IMR-90 (cell line): ENCODE data around the gene LPAR1. TPM values are rescaled to one million over a fixed set of nuclear protein-coding genes. Genes with fewer than 3 reads are reported as not detected.

Experiments
- ATAC-seq: fragments of 200-7000 bp; cut with Tn5 transposase; 2 replicates; pipeline ENCODE4 v1.9.1; 2020; ENCODE audit warnings: low read depth, mild to moderate bottlenecking, moderate library complexity
- BruUV-seq: library from RNA; stranded (reverse); fragments of 400-500 nt; replicated peaks from 2 replicates; lab custom pipeline; 2021; lab: Mats Ljungman, UMichigan
- CTCF ChIA-PET: fragments of 300-600 bp; formaldehyde crosslinking; extraction: SDS; loops from one replicate; lab custom pipeline; 2021; ENCODE audit warnings: antibody characterized with exemption; lab: Yijun Ruan, JAX
- POLR2A ChIA-PET: fragments of 300-600 bp; sonication (Branson Sonifier 250); formaldehyde crosslinking; loops from one replicate; lab custom pipeline; 2022; ENCODE audit warnings: antibody characterized with exemption; ENCODE audit not compliant: unreplicated experiment; lab: Charles Lee
- DNase-seq: peaks from one replicate; pipeline ENCODE4 v3.0.0; 2013
- H2AFZ ChIP-seq: replicated peaks from 2 replicates; pipeline ENCODE3; 2013; ENCODE audit warnings: low read length, mild to moderate bottlenecking; ENCODE audit not compliant: poor library complexity
- H2AK5ac ChIP-seq: 2 replicates; pipeline ENCODE4 v1.6.1; 2013; ENCODE audit warnings: low read depth, low read length, inconsistent platforms
- H2AK9ac ChIP-seq: replicated peaks from 2 replicates; pipeline ENCODE3; 2013; ENCODE audit warnings: mild to moderate bottlenecking, low read depth, low read length, moderate library complexity; ENCODE audit not compliant: poor library complexity
- H2BK120ac ChIP-seq: 2 replicates; pipeline ENCODE4 v1.6.1; 2013; ENCODE audit warnings: low read depth, low read length, inconsistent platforms
- H2BK15ac ChIP-seq: 3 replicates; pipeline ENCODE4 v1.6.1; 2013; ENCODE audit warnings: low read depth, low read length, inconsistent platforms
- H2BK20ac ChIP-seq: 2 replicates; pipeline ENCODE4 v1.6.1; 2013; ENCODE audit warnings: low read depth, mild to moderate bottlenecking, inconsistent platforms, low read length, moderate library complexity
- H2BK5ac ChIP-seq: 2 replicates; pipeline ENCODE4 v1.6.1; 2013; ENCODE audit warnings: mild to moderate bottlenecking, low read depth, low read length, inconsistent platforms; ENCODE audit not compliant: poor library complexity, severe bottlenecking
- H3K14ac ChIP-seq: replicated peaks from 2 replicates; pipeline ENCODE4 v1.6.1; 2013; ENCODE audit warnings: low read depth, low read length, inconsistent platforms
- H3K18ac ChIP-seq: 2 replicates; pipeline ENCODE4 v1.6.1; 2013; ENCODE audit warnings: low read depth, low read length, control low read depth
- H3K23ac ChIP-seq: 2 replicates; pipeline ENCODE4 v1.6.1; 2013; ENCODE audit warnings: low read depth, low read length, inconsistent platforms
- H3K27ac ChIP-seq: 2 replicates; pipeline ENCODE4 v1.5.1; 2013; ENCODE audit warnings: mild to moderate bottlenecking, control low read depth, low read length; ENCODE audit not compliant: insufficient read depth
- H3K27me3 ChIP-seq: 2 replicates; pipeline ENCODE4 v1.6.1; 2013; ENCODE audit warnings: low read length; ENCODE audit not compliant: control insufficient read depth, insufficient read depth
- H3K36me3 ChIP-seq: 2 replicates; pipeline ENCODE4 v1.6.1; 2013; ENCODE audit warnings: low read length, mixed read lengths; ENCODE audit not compliant: control insufficient read depth, insufficient read depth
- H3K4ac ChIP-seq: 2 replicates; pipeline ENCODE4 v1.6.1; 2013; ENCODE audit warnings: low read depth, low read length, inconsistent platforms
- H3K4me1 ChIP-seq: 2 replicates; pipeline ENCODE4 v1.6.1; 2013; ENCODE audit warnings: low read length, mixed read lengths; ENCODE audit not compliant: control insufficient read depth, insufficient read depth
- H3K4me2 ChIP-seq: 2 replicates; pipeline ENCODE4 v1.6.1; 2013; ENCODE audit warnings: low read depth, mild to moderate bottlenecking, control low read depth, low read length, moderate library complexity
- H3K4me3 ChIP-seq: 2 replicates; pipeline ENCODE4 v1.5.1; 2013; ENCODE audit warnings: low read depth, mild to moderate bottlenecking, control low read depth, low read length, moderate library complexity; ENCODE audit not compliant: insufficient read depth
- H3K56ac ChIP-seq: 2 replicates; pipeline ENCODE4 v1.6.1; 2013; ENCODE audit warnings: low read length, inconsistent platforms; ENCODE audit not compliant: insufficient read depth; ENCODE audit errors: extremely low read depth
- H3K79me1 ChIP-seq, 2 experiments: 2 replicates each; pipeline ENCODE4 v1.6.1; 2013; ENCODE audit warnings: low read length in 2 of 2, inconsistent platforms in 1 of 2, low read depth in 1 of 2
- H3K9ac ChIP-seq: 2 replicates; pipeline ENCODE4 v1.6.1; 2013; ENCODE audit warnings: low read depth, low read length, control low read depth
- H3K9me1 ChIP-seq: 2 replicates; pipeline ENCODE4 v1.6.1; 2013; ENCODE audit warnings: low read length, inconsistent platforms; ENCODE audit not compliant: insufficient read depth
- H3K9me3 ChIP-seq: 2 replicates; pipeline ENCODE4 v1.6.1; 2013; ENCODE audit warnings: low read length; ENCODE audit not compliant: control insufficient read depth, insufficient read depth
- H4K20me1 ChIP-seq: 2 replicates; pipeline ENCODE4 v1.6.1; 2013; ENCODE audit warnings: low read length, inconsistent platforms; ENCODE audit not compliant: insufficient read depth
- H4K5ac ChIP-seq: 2 replicates; pipeline ENCODE4 v1.6.1; 2013; ENCODE audit warnings: mild to moderate bottlenecking, low read depth, low read length, control low read depth
- H4K8ac ChIP-seq, 2 experiments: 2 replicates each; pipeline ENCODE4 v1.6.1; 2013; ENCODE audit warnings: low read depth in 2 of 2, low read length in 2 of 2, control low read depth in 1 of 2, inconsistent platforms in 1 of 2
- H4K91ac ChIP-seq: 2 replicates; pipeline ENCODE4 v1.6.1; 2013; ENCODE audit warnings: low read depth, low read length, inconsistent platforms; ENCODE audit not compliant: insufficient read depth
- BHLHE40 ChIP-seq: fragments of 150-350 bp; IDR thresholded peaks from 2 replicates; pipeline ENCODE4 v1.6.1; 2016; ENCODE audit warnings: mild to moderate bottlenecking, low read depth, low read length
- CEBPB ChIP-seq: IDR thresholded peaks from 2 replicates; pipeline ENCODE4 v1.6.1; 2012; ENCODE audit warnings: low read depth, low read length, improper control_type of control experiment
- CHD1 ChIP-seq: IDR thresholded peaks from 2 replicates; pipeline ENCODE4 v1.6.1; 2012; ENCODE audit warnings: low read depth, low read length, improper control_type of control experiment
- CTCF ChIP-seq: conservative IDR thresholded peaks from 2 replicates; pipeline ENCODE4 v1.5.1; 2012; ENCODE audit warnings: mild to moderate bottlenecking, low read depth, low read length, improper control_type of control experiment
- ELK1 ChIP-seq: fragments of 150-350 bp; IDR thresholded peaks from 2 replicates; pipeline ENCODE4 v1.6.1; 2016; ENCODE audit warnings: low read depth, mild to moderate bottlenecking, low read length, moderate library complexity, borderline replicate concordance
- FOS ChIP-seq: fragments of 150-350 bp; IDR thresholded peaks from 2 replicates; pipeline ENCODE4 v1.6.1; 2016; ENCODE audit warnings: low read depth, low read length
- MAFK ChIP-seq: IDR thresholded peaks from 2 replicates; pipeline ENCODE4 v1.6.1; 2012; ENCODE audit warnings: low read depth, low read length, improper control_type of control experiment
- MAZ ChIP-seq: IDR thresholded peaks from 2 replicates; pipeline ENCODE4 v1.6.1; 2012; ENCODE audit warnings: low read depth, mild to moderate bottlenecking, low read length, improper control_type of control experiment, moderate library complexity, borderline replicate concordance
- MXI1 ChIP-seq: IDR thresholded peaks from 2 replicates; pipeline ENCODE4 v1.6.1; 2012; ENCODE audit warnings: low read depth, mild to moderate bottlenecking, low read length, moderate library complexity, borderline replicate concordance
- NFE2L2 ChIP-seq: fragments of 150-350 bp; IDR thresholded peaks from 2 replicates; pipeline ENCODE4 v1.6.1; 2016; ENCODE audit warnings: low read depth, mild to moderate bottlenecking, low read length
- POLR2A ChIP-seq: IDR thresholded peaks from 2 replicates; pipeline ENCODE4 v1.6.1; 2012; ENCODE audit warnings: mild to moderate bottlenecking, low read depth, low read length
- RAD21 ChIP-seq: IDR thresholded peaks from 2 replicates; pipeline ENCODE4 v1.6.1; 2012; ENCODE audit warnings: low read length, improper control_type of control experiment
- RCOR1 ChIP-seq: IDR thresholded peaks from 2 replicates; pipeline ENCODE4 v1.6.1; 2012; ENCODE audit warnings: mild to moderate bottlenecking, low read length, improper control_type of control experiment; ENCODE audit not compliant: insufficient replicate concordance
- RFX5 ChIP-seq: IDR thresholded peaks from 2 replicates; pipeline ENCODE4 v1.8.0; 2012; ENCODE audit warnings: low read depth, mild to moderate bottlenecking, low read length, moderate library complexity
- SMC3 ChIP-seq: fragments of 150-350 bp; IDR thresholded peaks from 2 replicates; pipeline ENCODE4 v1.6.1; 2016; ENCODE audit warnings: low read depth, mild to moderate bottlenecking, antibody characterized with exemption, low read length, moderate library complexity
- USF2 ChIP-seq: fragments of 150-350 bp; IDR thresholded peaks from 2 replicates; pipeline ENCODE4 v1.6.1; 2017; ENCODE audit warnings: mild to moderate bottlenecking, antibody characterized with exemption, low read length, low read depth
- WGBS, 2 experiments: methylation state at CpG; one replicate each; pipeline versions ENCODE4 v1.1.5 to v1.1.7; 2013; ENCODE audit warnings: missing lambda C conversion rate in 2 of 2; ENCODE audit not compliant: insufficient read length in 1 of 2; ENCODE audit errors: extremely low coverage in 2 of 2; 5-methylcytosine and 5-hydroxymethylcytosine counted together
- dilution Hi-C: fragments of 300-500 bp; cut with HindIII; formaldehyde crosslinking; loops from one replicate; pipeline ENCODE4 v1.14.3; 2018; ENCODE audit warnings: low sequenced_read_pairs; ENCODE audit not compliant: unreplicated experiment
- in situ Hi-C: fragments of 300-500 bp; cut with MboI; formaldehyde crosslinking; loops from 3 replicates; pipeline ENCODE4 v1.14.3; 2019; ENCODE audit warnings: low sequenced_read_pairs, inconsistent platforms, mixed read lengths
- intact Hi-C: fragments of 100-400 bp; cut with micrococcal nuclease; formaldehyde crosslinking; loops from 2 replicates; pipeline ENCODE4 v1.10.0; 2022
- polyA plus RNA-seq, 3 experiments: library from polyadenylated mRNA; depleted of rRNA; stranded (reverse); fragments of >200 nt; gene quantifications; 2 replicates each; pipeline ENCODE4 v1.2.3, GENCODE V29; 2012; ENCODE audit warnings: low replicate concordance in 1 of 3
- total RNA-seq: library from RNA; depleted of rRNA; stranded (reverse); fragments of >200 nt; gene quantifications from 2 replicates; pipeline ENCODE4 v1.2.3, GENCODE V29; 2012

The LPAR1 gene
- total and polyA plus RNA-seq, 2 of the 4 experiments (the other 2 are of a cell fraction): 171 to 315 TPM

DNA sequence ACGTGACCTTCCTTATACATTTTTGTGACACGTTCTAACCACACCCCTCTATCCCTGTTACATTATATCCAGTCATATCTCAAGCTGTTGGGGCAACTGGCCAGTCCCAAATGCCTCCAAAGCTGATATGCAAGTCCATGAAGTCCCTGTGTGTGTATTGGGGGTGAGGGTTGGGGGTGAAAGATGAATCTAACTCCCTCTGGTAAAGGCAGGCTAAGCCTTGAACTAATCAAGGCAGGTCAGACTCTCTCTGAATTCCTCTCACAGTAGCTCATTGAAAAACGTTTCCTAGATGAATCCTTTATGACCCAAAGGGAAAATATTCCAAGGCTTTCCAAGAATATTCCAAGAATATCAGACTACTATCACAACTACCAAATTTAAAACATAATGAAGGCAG is 195.3 kb downstream of the LPAR1 start:
- in situ Hi-C loops: no loop called here

More for the DNA sequence above, 195.3 kb downstream of the LPAR1 start:
- peak overlapping the region; percentile 80; the same call in 1 of the 2 replicates for H3K18ac ChIP-seq
- H3K9me3 ChIP-seq: 0 out of 2 replicates have a peak, but pooled peaks cover 3% of the 10 kb centered on the region
- 100% methylated on average over 1 of the region's 3 CpGs; no CpG with 5 or more reads in 1 of the 2 experiments for WGBS, 2 experiments
- peak overlapping the region; percentile 47 to 68; a peak in 3 of 4 replicates for H4K8ac ChIP-seq
- peak overlapping the region; percentile 45 for H2AK9ac ChIP-seq
- peak; percentile 53 for ATAC-seq
- no peak for TF ChIP-seq CEBPB
- TF ChIP-seq CHD1: no peak
- no peak for TF ChIP-seq RFX5
- TF ChIP-seq POLR2A: no peak
- no peak for TF ChIP-seq RCOR1
- TF ChIP-seq MAZ: no peak
- no peak for TF ChIP-seq FOS
- no peak for TF ChIP-seq ELK1
- no peak for TF ChIP-seq RAD21
- no peak for TF ChIP-seq USF2
- TF ChIP-seq BHLHE40: no peak
- TF ChIP-seq CTCF: no peak
- no peak for TF ChIP-seq NFE2L2
- no peak for TF ChIP-seq SMC3
- no peak for TF ChIP-seq MXI1
- no peak for TF ChIP-seq MAFK
- peak overlapping the region; percentile 62 for H4K5ac ChIP-seq
- no peak overlapping the region for H3K9ac ChIP-seq
- peak overlapping the region; percentile 78 for H3K4ac ChIP-seq
- H4K91ac ChIP-seq: peak overlapping the region; percentile 67
- peaks cover 0 to 11% of the 10 kb centered on the region in 2 experiments; a peak in 1 of 4 replicates for H3K79me1 ChIP-seq
- no peak overlapping the region for H3K4me2 ChIP-seq
- intact Hi-C loops (no loop called here), dilution Hi-C loops (no loop called here)
- ChIA-PET CTCF (no interaction called here), POLR2A (no interaction called here)
- H2AFZ ChIP-seq: peak overlapping the region; percentile 37
- no peak overlapping the region for H3K4me3 ChIP-seq
- peak; percentile 46 for DNase-seq
- H3K9me1 ChIP-seq: peaks cover 4% of the 10 kb centered on the region
- H3K27me3 ChIP-seq: no peaks in the 10 kb centered on the region
- peaks cover 7% of the 10 kb centered on the region for H3K4me1 ChIP-seq
- 0 out of 2 replicates have a peak overlapping the region, but pooled peaks have one; percentile 1 for H3K27ac ChIP-seq
- peak overlapping the region; percentile 77 for H2AK5ac ChIP-seq
- H4K20me1 ChIP-seq: no peaks in the 10 kb centered on the region
- peak overlapping the region; percentile 75 for H2BK20ac ChIP-seq
- H3K14ac ChIP-seq: peak overlapping the region; percentile 39
- peak overlapping the region; percentile 61 for H2BK5ac ChIP-seq
- no peak overlapping the region for H3K56ac ChIP-seq
- H3K23ac ChIP-seq: peak overlapping the region; percentile 47
- H2BK120ac ChIP-seq: peak overlapping the region; percentile 84
- no TSS peak for BruUV-seq
- H3K36me3 ChIP-seq: no peaks in the 10 kb centered on the region
- peak overlapping the region; percentile 72; the same call in 2 of the 3 replicates for H2BK15ac ChIP-seq
